HL-60 (cell line): Measurements from ENCODE around the gene FLOT2.

ENCODE experiments used
- CTCF ChIP-seq: IDR thresholded peaks from one replicate; pipeline ENCODE4 v1.5.1; 2011; ENCODE audit warnings: low read length, control low read depth, inconsistent platforms; ENCODE audit not compliant: insufficient read depth
- POLR2AphosphoS5 ChIP-seq: IDR thresholded peaks from 2 replicates; pipeline ENCODE4 v1.6.1; 2012; ENCODE audit warnings: low read depth
- REST ChIP-seq: IDR thresholded peaks from 2 replicates; pipeline ENCODE4 v1.6.1; 2012; ENCODE audit warnings: low read depth; ENCODE audit not compliant: insufficient replicate concordance

- TF ChIP-seq CTCF: no peak
- no peak for TF ChIP-seq POLR2AphosphoS5
- no peak for TF ChIP-seq REST
Measured at GRCh38 chr17:28834420-28834819, 63.1 kb downstream of the FLOT2 start.
